ENCODE results near the gene RAB44.

DNA sequence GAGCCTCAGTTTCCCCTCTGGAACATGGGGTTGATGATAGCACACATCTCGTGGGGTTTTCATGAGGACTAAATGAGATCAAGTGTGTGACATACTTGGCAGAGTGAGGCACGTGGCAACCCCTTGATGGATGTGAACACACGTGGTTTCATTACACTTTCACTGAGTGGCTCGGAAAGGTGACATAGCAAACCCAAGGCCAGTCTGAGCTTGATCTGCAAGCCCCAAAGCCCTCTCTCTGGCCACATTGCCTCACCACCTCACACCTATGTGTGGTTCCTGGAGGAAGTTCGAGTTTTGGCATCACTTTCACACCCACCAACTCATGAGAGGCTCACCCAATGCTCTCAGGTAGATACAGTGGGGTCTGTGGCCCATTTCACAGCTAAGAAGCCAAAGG lies 81.6 kb downstream of the RAB44 start:
- TF ChIP-seq POLR2AphosphoS5 (IDR thresholded peaks at IDR 0.05; ENCODE audit: low read depth, low read length) (no peak), POLR2A (IDR thresholded peaks at IDR 0.05; ENCODE audit: low read depth, low read length) (no peak), SPI1 (IDR thresholded peaks at IDR 0.05; ENCODE audit: low read depth, low read length) (no peak), PAX5 (IDR thresholded peaks at IDR 0.05; ENCODE audit: insufficient read depth, low read length, severe bottlenecking) (no peak)

Measured in GM12891 (cell line).